K562 (cell line): ENCODE results near the gene KCNJ15. TPM values are rescaled to one million over a fixed set of nuclear protein-coding genes. Genes with fewer than 3 reads are reported as not detected.

Source experiments
- ATAC-seq: fragments of 200-7000 bp; cut with Tn5 transposase; 3 replicates; pipeline ENCODE4 v1.9.1; 2020; ENCODE audit warnings: moderate library complexity
- BruUV-seq: library from RNA; stranded (reverse); fragments of 400-500 nt; replicated peaks from 2 replicates; lab custom pipeline; 2021; lab: Mats Ljungman, UMichigan
- CTCF ChIA-PET: fragments of 300-600 bp; formaldehyde crosslinking; extraction: SDS; loops from one replicate; lab custom pipeline; 2021; ENCODE audit warnings: low intra/inter-chr PET ratio; lab: Yijun Ruan, JAX
- POLR2A ChIA-PET: fragments of 300-600, 350-650 bp; sonication (Branson Sonifier 250); formaldehyde crosslinking; extraction: SDS; loops from one replicate; lab custom pipeline; 2021; ENCODE audit warnings: antibody characterized with exemption, inconsistent platforms; lab: Yijun Ruan, JAX
- DNase-seq, 4 experiments: peaks; one replicate each; pipeline versions ENCODE4 v3.0.0 to v3.0.0-alpha.2; 2011 to 2018; ENCODE audit warnings: low spot score in 3 of 4, mixed read lengths in 3 of 4; ENCODE audit errors: extremely low read depth in 1 of 4
- FAIRE-seq: peaks from 2 replicates; lab custom pipeline; 2011; peaks lifted over from hg19 to GRCh38; lab: Jason Lieb, UNC
- H2AFZ ChIP-seq: 2 replicates; pipeline ENCODE4 v1.6.0; 2011; ENCODE audit warnings: low read depth, low read length, control low read depth, inconsistent platforms
- H3K27ac ChIP-seq: fragments of 200-600 bp; 3 replicates; pipeline ENCODE4 v1.8.0; 2011; ENCODE audit warnings: low read depth, mild to moderate bottlenecking, control low read depth, inconsistent platforms, low read length, moderate library complexity, mixed read lengths; ENCODE audit errors: extremely low read depth
- H3K27me3 ChIP-seq, 2 experiments: fragments of 300-600 bp in 1 of 2; 2 replicates in 1 of 2; 3 replicates in 1 of 2; pipeline versions ENCODE4 v1.6.0 to v1.8.0; 2011; ENCODE audit warnings: inconsistent platforms in 2 of 2, low read length in 2 of 2, mild to moderate bottlenecking in 1 of 2, mixed read lengths in 1 of 2, moderate library complexity in 1 of 2; ENCODE audit not compliant: control insufficient read depth in 2 of 2, insufficient read depth in 2 of 2
- H3K36me3 ChIP-seq: fragments of 300-600 bp; 3 replicates; pipeline ENCODE4 v1.8.0; 2011; ENCODE audit warnings: mild to moderate bottlenecking, low read length, inconsistent platforms; ENCODE audit not compliant: control insufficient read depth, insufficient read depth
- H3K4me1 ChIP-seq, 2 experiments: fragments of 200-600 bp in 1 of 2; replicated peaks in 1 of 2; 2 replicates in 1 of 2; 3 replicates in 1 of 2; pipeline versions ENCODE4 v1.5.1 to v1.8.0; 2011; ENCODE audit warnings: inconsistent platforms in 2 of 2, low read length in 2 of 2, mild to moderate bottlenecking in 1 of 2, mixed read lengths in 1 of 2, moderate library complexity in 1 of 2; ENCODE audit not compliant: control insufficient read depth in 2 of 2, insufficient read depth in 2 of 2
- H3K4me2 ChIP-seq: 2 replicates; pipeline ENCODE4 v1.6.1; 2011; ENCODE audit warnings: low read length, control low read depth, inconsistent platforms, mixed read lengths; ENCODE audit not compliant: insufficient read depth
- H3K4me3 ChIP-seq: fragments of 200-600 bp; sonication (generic), shearing (Covaris generic); 2 replicates; pipeline ENCODE4 v1.5.1; 2016; ENCODE audit warnings: control low read depth, inconsistent platforms
- H3K79me2 ChIP-seq: fragments of 200-600 bp; 3 replicates; pipeline ENCODE4 v1.8.0; 2011; ENCODE audit warnings: low read length, inconsistent platforms; ENCODE audit not compliant: control insufficient read depth, insufficient read depth
- H3K9ac ChIP-seq, 2 experiments: 2 replicates each; pipeline versions ENCODE4 v1.6.0 to v1.6.1; 2011; ENCODE audit warnings: low read depth in 2 of 2, low read length in 2 of 2, control low read depth in 1 of 2, inconsistent platforms in 1 of 2, mild to moderate bottlenecking in 1 of 2, mixed read lengths in 1 of 2; ENCODE audit not compliant: insufficient read depth in 1 of 2
- H3K9me1 ChIP-seq: one replicate; pipeline ENCODE4 v1.6.0; 2011; ENCODE audit warnings: inconsistent platforms, mild to moderate bottlenecking, low read length, moderate library complexity; ENCODE audit not compliant: control insufficient read depth, insufficient read depth
- H3K9me3 ChIP-seq: replicated peaks from 2 replicates; pipeline ENCODE4 v1.5.1; 2011; ENCODE audit warnings: low read depth, low read length, inconsistent platforms; ENCODE audit not compliant: control insufficient read depth, insufficient read depth
- H4K20me1 ChIP-seq: replicated peaks from 2 replicates; pipeline ENCODE4 v1.6.1; 2011; ENCODE audit warnings: low read length, inconsistent platforms, mixed read lengths; ENCODE audit not compliant: control insufficient read depth, insufficient read depth
- CREB3 ChIP-seq: fragments of 450-650 bp; conservative IDR thresholded peaks from 2 replicates; pipeline ENCODE4 v1.6.1; 2016; ENCODE audit warnings: missing genetic modification characterization, low read depth, mild to moderate bottlenecking, missing compliant biosample characterization, moderate library complexity
- HES1 ChIP-seq: fragments of 450-650 bp; IDR thresholded peaks from 2 replicates; pipeline ENCODE4 v1.6.1; 2016; ENCODE audit warnings: low read depth, mild to moderate bottlenecking, moderate library complexity
- IRF2 ChIP-seq: sonication (generic); formaldehyde crosslinking; IDR thresholded peaks from 2 replicates; pipeline ENCODE4 v1.8.1; 2022; ENCODE audit warnings: mild to moderate bottlenecking, missing genetic modification reagents
- LCOR ChIP-seq: sonication (generic); formaldehyde crosslinking; IDR thresholded peaks from 2 replicates; pipeline ENCODE4 v1.8.0; 2022; ENCODE audit warnings: mild to moderate bottlenecking, missing genetic modification reagents
- RBBP5 ChIP-seq: fragments of 200-600 bp; sonication (generic); IDR thresholded peaks from 2 replicates; pipeline ENCODE4 v1.6.1; 2012; ENCODE audit warnings: borderline replicate concordance, mild to moderate bottlenecking, low read length, control low read depth, inconsistent platforms; ENCODE audit not compliant: insufficient read depth, poor library complexity, severe bottlenecking
- SMAD3 ChIP-seq: fragments of 450-650 bp; formaldehyde crosslinking; conservative IDR thresholded peaks from 2 replicates; pipeline ENCODE4 v1.4.0; 2020; ENCODE audit warnings: mild to moderate bottlenecking
- SRF ChIP-seq, 2 experiments: fragments of 250-450, 450-650 bp in 1 of 2; sonication (Bioruptor Pico) in 1 of 2; sonication (generic) in 1 of 2; formaldehyde crosslinking; IDR thresholded peaks; 2 replicates each; pipeline versions ENCODE4 v1.5.0 to v1.5.1; 2020 to 2022; ENCODE audit warnings: mild to moderate bottlenecking in 1 of 2, missing genetic modification reagents in 1 of 2
- ZBTB1 ChIP-seq: sonication (generic); formaldehyde crosslinking; IDR thresholded peaks from 2 replicates; pipeline ENCODE4 v1.8.1; 2023; ENCODE audit warnings: missing genetic modification reagents, low read depth, mild to moderate bottlenecking, borderline replicate concordance
- ZKSCAN8 ChIP-seq: fragments of 200-800 bp; sonication (Bioruptor generic); IDR thresholded peaks from 2 replicates; pipeline ENCODE4 v1.6.1; 2016; ENCODE audit warnings: missing genetic modification characterization, missing compliant biosample characterization
- ZNF311 ChIP-seq: fragments of 250-450 bp; sonication (Bioruptor Pico); IDR thresholded peaks from 2 replicates; pipeline ENCODE4 v1.4.0; 2020; ENCODE audit warnings: mild to moderate bottlenecking, moderate library complexity
- ZNF76 ChIP-seq: fragments of 250-450 bp; sonication (Bioruptor Pico); IDR thresholded peaks from 2 replicates; pipeline ENCODE4 v1.4.0; 2020; ENCODE audit warnings: mild to moderate bottlenecking, moderate library complexity, borderline replicate concordance
- WGBS: fragments of 100-300 bp; shearing (Covaris generic); methylation state at CpG from one replicate; pipeline ENCODE4 v1.1.6; 2016; ENCODE audit warnings: low coverage, mixed read lengths; ENCODE audit not compliant: insufficient coverage; ENCODE audit errors: missing lambda C conversion rate; 5-methylcytosine and 5-hydroxymethylcytosine counted together
- in situ Hi-C: fragments of 300-500 bp; cut with MboI; formaldehyde crosslinking; loops from 4 replicates; pipeline ENCODE4 v1.15.0; 2018; ENCODE audit warnings: inconsistent platforms, mixed read lengths
- intact Hi-C: fragments of 100-400 bp; cut with micrococcal nuclease; formaldehyde crosslinking; loops from 2 replicates; pipeline ENCODE4 v1.14.2; 2022
- polyA plus RNA-seq, 8 experiments: library from polyadenylated mRNA; depleted of rRNA in 4 of 8; stranded (reverse) in 5 of 8; unstranded in 3 of 8; fragments of >200 nt; fragmentation: Nextera tagmentation in 2 of 8; fragmentation: Illumina TruSeq in 1 of 8; extraction: Ambion mirVana in 2 of 8; extraction: Trizol in 1 of 8; gene quantifications; 2 replicates each; pipeline versions ENCODE4 v1.2.1 to v1.2.3, GENCODE V29; 2011 to 2014; ENCODE audit warnings: inconsistent platforms in 1 of 8, missing spikeins in 1 of 8
- total RNA-seq, 7 experiments: library from RNA; depleted of rRNA in 6 of 7; stranded (reverse); fragments of >200 nt in 6 of 7; fragmentation: Illumina TruSeq in 2 of 7; extraction: Trizol in 2 of 7; gene quantifications; 2 replicates each; pipeline versions ENCODE4 v1.2.1 to v1.2.3, GENCODE V29; 2011 to 2021; ENCODE audit warnings: low replicate concordance in 1 of 7
- TF ChIP-seq, protein P1 (sequence below): sonication (generic); formaldehyde crosslinking; IDR thresholded peaks from 2 replicates; pipeline ENCODE4 v1.8.0; 2023; ENCODE audit warnings: missing genetic modification reagents, mild to moderate bottlenecking, borderline replicate concordance
- TF ChIP-seq, protein P2 (sequence below): sonication (generic); formaldehyde crosslinking; IDR thresholded peaks from 2 replicates; pipeline ENCODE4 v1.8.1; 2023; ENCODE audit warnings: mild to moderate bottlenecking, missing genetic modification reagents

The KCNJ15 gene
- total and polyA plus RNA-seq, 9 of the 15 experiments (the other 6 are each of a cell fraction or from before 2014, with no cell fraction given), result 0.20 to 3.0 (median 0.72) TPM; not detected in 1

- ChIA-PET CTCF (no interaction called here), POLR2A (interaction anchor here (0.7 kb wide), 1 partner anchor 19 kb away, joined by 3 read pairs; no protein-coding TSS in a partner anchor)
- no TSS peak for BruUV-seq
- Histone ChIP-seq H3K4me2 (no peak overlapping the region), H2AFZ (no peak overlapping the region), H3K4me3 (no peak overlapping the region), H3K9me1 (no peaks in the 10 kb centered on the region), H3K79me2 (no peaks in the 10 kb centered on the region), H4K20me1 (no peaks in the 10 kb centered on the region; the same call in 1 of the 2 replicates), H3K36me3 (no peaks in the 10 kb centered on the region), H3K27me3 (peaks cover 0 to 12% of the 10 kb centered on the region in 2 experiments; a peak in 2 of 5 replicates), H3K9me3 (no peaks in the 10 kb centered on the region), H3K9ac (no peak overlapping the region), H3K4me1 (no peaks in the 10 kb centered on the region), H3K27ac (no peak overlapping the region)
- in situ Hi-C loops, result no loop called here
- DNase-seq, result no peak
- intact Hi-C loops, result no loop called here
- FAIRE-seq, result no peak
- 3% methylated on average over 5 of the region's 5 CpGs for WGBS
- ATAC-seq, result no peak
- TF ChIP-seq, protein P1, sequence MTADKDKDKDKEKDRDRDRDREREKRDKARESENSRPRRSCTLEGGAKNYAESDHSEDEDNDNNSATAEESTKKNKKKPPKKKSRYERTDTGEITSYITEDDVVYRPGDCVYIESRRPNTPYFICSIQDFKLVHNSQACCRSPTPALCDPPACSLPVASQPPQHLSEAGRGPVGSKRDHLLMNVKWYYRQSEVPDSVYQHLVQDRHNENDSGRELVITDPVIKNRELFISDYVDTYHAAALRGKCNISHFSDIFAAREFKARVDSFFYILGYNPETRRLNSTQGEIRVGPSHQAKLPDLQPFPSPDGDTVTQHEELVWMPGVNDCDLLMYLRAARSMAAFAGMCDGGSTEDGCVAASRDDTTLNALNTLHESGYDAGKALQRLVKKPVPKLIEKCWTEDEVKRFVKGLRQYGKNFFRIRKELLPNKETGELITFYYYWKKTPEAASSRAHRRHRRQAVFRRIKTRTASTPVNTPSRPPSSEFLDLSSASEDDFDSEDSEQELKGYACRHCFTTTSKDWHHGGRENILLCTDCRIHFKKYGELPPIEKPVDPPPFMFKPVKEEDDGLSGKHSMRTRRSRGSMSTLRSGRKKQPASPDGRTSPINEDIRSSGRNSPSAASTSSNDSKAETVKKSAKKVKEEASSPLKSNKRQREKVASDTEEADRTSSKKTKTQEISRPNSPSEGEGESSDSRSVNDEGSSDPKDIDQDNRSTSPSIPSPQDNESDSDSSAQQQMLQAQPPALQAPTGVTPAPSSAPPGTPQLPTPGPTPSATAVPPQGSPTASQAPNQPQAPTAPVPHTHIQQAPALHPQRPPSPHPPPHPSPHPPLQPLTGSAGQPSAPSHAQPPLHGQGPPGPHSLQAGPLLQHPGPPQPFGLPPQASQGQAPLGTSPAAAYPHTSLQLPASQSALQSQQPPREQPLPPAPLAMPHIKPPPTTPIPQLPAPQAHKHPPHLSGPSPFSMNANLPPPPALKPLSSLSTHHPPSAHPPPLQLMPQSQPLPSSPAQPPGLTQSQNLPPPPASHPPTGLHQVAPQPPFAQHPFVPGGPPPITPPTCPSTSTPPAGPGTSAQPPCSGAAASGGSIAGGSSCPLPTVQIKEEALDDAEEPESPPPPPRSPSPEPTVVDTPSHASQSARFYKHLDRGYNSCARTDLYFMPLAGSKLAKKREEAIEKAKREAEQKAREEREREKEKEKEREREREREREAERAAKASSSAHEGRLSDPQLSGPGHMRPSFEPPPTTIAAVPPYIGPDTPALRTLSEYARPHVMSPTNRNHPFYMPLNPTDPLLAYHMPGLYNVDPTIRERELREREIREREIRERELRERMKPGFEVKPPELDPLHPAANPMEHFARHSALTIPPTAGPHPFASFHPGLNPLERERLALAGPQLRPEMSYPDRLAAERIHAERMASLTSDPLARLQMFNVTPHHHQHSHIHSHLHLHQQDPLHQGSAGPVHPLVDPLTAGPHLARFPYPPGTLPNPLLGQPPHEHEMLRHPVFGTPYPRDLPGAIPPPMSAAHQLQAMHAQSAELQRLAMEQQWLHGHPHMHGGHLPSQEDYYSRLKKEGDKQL (CRISPR knock-in tag), result no peak
- TF ChIP-seq CREB3, result no peak
- no peak for TF ChIP-seq ZNF311 (CRISPR knock-in tag)
- no peak for TF ChIP-seq HES1
- TF ChIP-seq RBBP5, result no peak
- no peak for TF ChIP-seq ZKSCAN8 (CRISPR knock-in tag)
- no peak for TF ChIP-seq SRF (CRISPR knock-in tag; IDR thresholded peaks at IDR 0.05)
- TF ChIP-seq LCOR (CRISPR knock-in tag), result no peak
- TF ChIP-seq ZNF76 (CRISPR knock-in tag), result no peak
- TF ChIP-seq SMAD3, result no peak
- TF ChIP-seq, protein P2, sequence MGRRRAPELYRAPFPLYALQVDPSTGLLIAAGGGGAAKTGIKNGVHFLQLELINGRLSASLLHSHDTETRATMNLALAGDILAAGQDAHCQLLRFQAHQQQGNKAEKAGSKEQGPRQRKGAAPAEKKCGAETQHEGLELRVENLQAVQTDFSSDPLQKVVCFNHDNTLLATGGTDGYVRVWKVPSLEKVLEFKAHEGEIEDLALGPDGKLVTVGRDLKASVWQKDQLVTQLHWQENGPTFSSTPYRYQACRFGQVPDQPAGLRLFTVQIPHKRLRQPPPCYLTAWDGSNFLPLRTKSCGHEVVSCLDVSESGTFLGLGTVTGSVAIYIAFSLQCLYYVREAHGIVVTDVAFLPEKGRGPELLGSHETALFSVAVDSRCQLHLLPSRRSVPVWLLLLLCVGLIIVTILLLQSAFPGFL, result no peak
- TF ChIP-seq IRF2 (CRISPR knock-in tag), result no peak
- no peak for TF ChIP-seq ZBTB1 (CRISPR knock-in tag)
These were observed 84.8 kb downstream of the KCNJ15 start for GRCh38 chr21:38341546-38342012.
